ENCODE results near the gene LINGO4.
"Not testable (repeated sequence)": the region's sequence is repeated elsewhere in the genome, so short reads cannot be mapped to it uniquely, and the experiment has no call there.

LINGO4 gene

GRCh38 chr1:151790071-151790939 is 14.9 kb downstream of the LINGO4 start, which contains the start of gene TDRKH:
TSS of gene TDRKH (minus strand) at chr1:151790500. CDS start at chr1:151783022, 7,478 bp downstream.
- Mint-ChIP-seq H3K27me3 (no peaks in the 10 kb centered on the region), H3K27ac (peak within 1 kb of the TSS; percentile 86), H3K4me3 (peak within 1 kb of the TSS; percentile 94), H3K9me3 (no peaks in the 10 kb centered on the region), H3K36me3 (no peaks in the 10 kb centered on the region), H3K4me1 (peaks cover 18% of the 10 kb centered on the region)
- peak; percentile 99 for ATAC-seq

GRCh38 chr1:151787689-151788088 is 17.5 kb downstream of the LINGO4 start:
- Mint-ChIP-seq H3K36me3 (no peaks in the 10 kb centered on the region), H3K4me1 (peaks cover 18% of the 10 kb centered on the region), H3K27ac (no peak overlapping the region), H3K4me3 (no peak overlapping the region), H3K9me3 (no peaks in the 10 kb centered on the region), H3K27me3 (no peaks in the 10 kb centered on the region)
- ATAC-seq = no peak

GRCh38 chr1:151783796-151784195 is 21.4 kb downstream of the LINGO4 start:
- Mint-ChIP-seq H3K4me1 (no peaks in the 10 kb centered on the region), H3K9me3 (no peaks in the 10 kb centered on the region), H3K36me3 (peaks cover 12% of the 10 kb centered on the region), H3K27ac (no peak overlapping the region), H3K27me3 (no peaks in the 10 kb centered on the region), H3K4me3 (no peak overlapping the region)
- ATAC-seq = no peak

- Mint-ChIP-seq H3K36me3 (peaks cover 21% of the 10 kb centered on the region), H3K27ac (no peak overlapping the region), H3K27me3 (no peaks in the 10 kb centered on the region), H3K4me1 (no peaks in the 10 kb centered on the region), H3K4me3 (no peak overlapping the region), H3K9me3 (no peaks in the 10 kb centered on the region)
- ATAC-seq = no peak
Observed at GRCh38 chr1:151782741-151783140, 22.5 kb downstream of the LINGO4 start.

- peaks cover 21% of the 10 kb centered on the region for H3K36me3 Mint-ChIP-seq
- ATAC-seq, H3K4me1 Mint-ChIP-seq, H3K27me3 Mint-ChIP-seq, H3K9me3 Mint-ChIP-seq, H3K4me3 Mint-ChIP-seq, H3K27ac Mint-ChIP-seq: not testable (repeated sequence)
Observed at GRCh38 chr1:151782026-151782425, 23.2 kb downstream of the LINGO4 start.

GRCh38 chr1:151780736-151781135 is 24.5 kb downstream of the LINGO4 start:
- H3K4me3 Mint-ChIP-seq, H3K27me3 Mint-ChIP-seq, ATAC-seq, H3K9me3 Mint-ChIP-seq, H3K4me1 Mint-ChIP-seq, H3K27ac Mint-ChIP-seq: not testable (repeated sequence)
- peaks cover 33% of the 10 kb centered on the region for H3K36me3 Mint-ChIP-seq

- no peaks in the 10 kb centered on the region for H3K9me3 Mint-ChIP-seq
- H3K27me3 Mint-ChIP-seq = no peaks in the 10 kb centered on the region
- ATAC-seq = no peak
- no peak overlapping the region for H3K27ac Mint-ChIP-seq
- peaks cover 42% of the 10 kb centered on the region for H3K36me3 Mint-ChIP-seq
- no peak overlapping the region for H3K4me3 Mint-ChIP-seq
- H3K4me1 Mint-ChIP-seq = no peaks in the 10 kb centered on the region
Observed at GRCh38 chr1:151779852-151780251, 25.4 kb downstream of the LINGO4 start.

GRCh38 chr1:151777317-151777716 is 27.9 kb downstream of the LINGO4 start:
- Mint-ChIP-seq H3K4me3 (no peak overlapping the region), H3K4me1 (no peaks in the 10 kb centered on the region), H3K9me3 (no peaks in the 10 kb centered on the region), H3K27me3 (no peaks in the 10 kb centered on the region), H3K36me3 (peaks cover 50% of the 10 kb centered on the region), H3K27ac (no peak overlapping the region)
- ATAC-seq = no peak

GRCh38 chr1:151776665-151777062 is 28.6 kb downstream of the LINGO4 start:
- no peak for ATAC-seq
- Mint-ChIP-seq H3K27ac (no peak overlapping the region), H3K4me1 (no peaks in the 10 kb centered on the region), H3K9me3 (no peaks in the 10 kb centered on the region), H3K4me3 (no peak overlapping the region), H3K27me3 (no peaks in the 10 kb centered on the region), H3K36me3 (peaks cover 49% of the 10 kb centered on the region)

GRCh38 chr1:151775894-151776664 is 29.1 kb downstream of the LINGO4 start:
- no peak overlapping the region for H3K27ac Mint-ChIP-seq
- ATAC-seq = no peak
- H3K9me3 Mint-ChIP-seq = no peaks in the 10 kb centered on the region
- H3K27me3 Mint-ChIP-seq = no peaks in the 10 kb centered on the region
- no peak overlapping the region for H3K4me3 Mint-ChIP-seq
- H3K36me3 Mint-ChIP-seq = peaks cover 44% of the 10 kb centered on the region
- no peaks in the 10 kb centered on the region for H3K4me1 Mint-ChIP-seq

GRCh38 chr1:151774256-151774922 is 30.8 kb downstream of the LINGO4 start:
- Mint-ChIP-seq H3K27me3 (no peaks in the 10 kb centered on the region), H3K4me3 (no peak overlapping the region), H3K36me3 (peaks cover 44% of the 10 kb centered on the region)

GRCh38 chr1:151773702-151774101 is 31.5 kb downstream of the LINGO4 start:
- Mint-ChIP-seq H3K4me3 (no peak overlapping the region), H3K4me1 (no peaks in the 10 kb centered on the region), H3K9me3 (no peaks in the 10 kb centered on the region), H3K27me3 (no peaks in the 10 kb centered on the region), H3K27ac (no peak overlapping the region), H3K36me3 (peaks cover 37% of the 10 kb centered on the region)
- ATAC-seq = no peak

More at GRCh38 chr1:151774256-151774922, 30.8 kb downstream of the LINGO4 start:
- no peaks in the 10 kb centered on the region for H3K4me1 Mint-ChIP-seq
- H3K27ac Mint-ChIP-seq = no peak overlapping the region
- H3K9me3 Mint-ChIP-seq = no peaks in the 10 kb centered on the region
- no peak for ATAC-seq

- not testable (repeated sequence) for H3K4me1 Mint-ChIP-seq, H3K9me3 Mint-ChIP-seq, H3K36me3 Mint-ChIP-seq, H3K27ac Mint-ChIP-seq, H3K4me3 Mint-ChIP-seq, H3K27me3 Mint-ChIP-seq, ATAC-seq
Observed at GRCh38 chr1:151769270-151769669, 35.9 kb downstream of the LINGO4 start.

GRCh38 chr1:151768351-151769066 is 36.7 kb downstream of the LINGO4 start:
- not testable (repeated sequence) for H3K36me3 Mint-ChIP-seq, H3K27ac Mint-ChIP-seq, H3K4me1 Mint-ChIP-seq, H3K4me3 Mint-ChIP-seq, H3K9me3 Mint-ChIP-seq, H3K27me3 Mint-ChIP-seq, ATAC-seq

GRCh38 chr1:151763990-151764389 is 41.2 kb downstream of the LINGO4 start:
- Mint-ChIP-seq H3K36me3 (peaks cover 32% of the 10 kb centered on the region), H3K4me1 (peaks cover 18% of the 10 kb centered on the region), H3K27me3 (no peaks in the 10 kb centered on the region), H3K4me3 (peak overlapping the region; percentile 88), H3K9me3 (no peaks in the 10 kb centered on the region), H3K27ac (peak overlapping the region; percentile 97)
- ATAC-seq = no peak

All from stimulated activated memory B cell treated with anti-CD40 and anti-IgM and Interleukin-4, amounts not matched to agents 10 μg/mL and 1 μg/mL and 100 μg/mL, for 72 hours (primary cell).